Medulla oblongata (tissue), 1 donor: ENCODE results near the gene VWA8.
A peak's percentile ranks its signal among the peaks of the same experiment; 100 is the strongest.
"Not testable (repeated sequence)": the region's sequence is repeated elsewhere in the genome, so short reads cannot be mapped to it uniquely, and the experiment has no call there.

Experiments
- DNase-seq: peaks from one replicate; pipeline ENCODE4 v3.0.0-alpha.2; 2015; ENCODE audit errors: extremely low spot score

VWA8 gene

GRCh38 chr13:41745496-41745895 is 215.4 kb downstream of the VWA8 start:
- DNase-seq, result not testable (repeated sequence)

GRCh38 chr13:41742917-41743552 is 217.9 kb downstream of the VWA8 start:
- DNase-seq, result no peak

GRCh38 chr13:41740479-41740878 is 220.4 kb downstream of the VWA8 start:
- DNase-seq, result no peak

- no peak for DNase-seq
These were observed 238.0 kb downstream of the VWA8 start for GRCh38 chr13:41722684-41723535.

GRCh38 chr13:41720839-41721561 is 239.9 kb downstream of the VWA8 start:
- DNase-seq, result no peak

GRCh38 chr13:41716236-41716635 is 244.7 kb downstream of the VWA8 start:
- DNase-seq, result no peak

GRCh38 chr13:41713405-41713804 is 247.5 kb downstream of the VWA8 start:
- no peak for DNase-seq

- no peak for DNase-seq
These were observed 250.1 kb downstream of the VWA8 start for GRCh38 chr13:41710771-41711170.

- DNase-seq, result no peak
These were observed 251.4 kb downstream of the VWA8 start for GRCh38 chr13:41709511-41709910.

GRCh38 chr13:41708713-41709112 is 252.2 kb downstream of the VWA8 start:
- DNase-seq, result peak; percentile 6

- DNase-seq, result no peak
These were observed 253.6 kb downstream of the VWA8 start for GRCh38 chr13:41707194-41707821.

- DNase-seq, result no peak
These were observed 254.8 kb downstream of the VWA8 start for GRCh38 chr13:41706152-41706551.

GRCh38 chr13:41702540-41702939 is 258.4 kb downstream of the VWA8 start:
- no peak for DNase-seq

- DNase-seq, result no peak
These were observed 259.2 kb downstream of the VWA8 start for GRCh38 chr13:41701676-41702075.

- peak; percentile 10 for DNase-seq
These were observed 260.1 kb downstream of the VWA8 start for GRCh38 chr13:41700790-41701310.

GRCh38 chr13:41699759-41700158 is 261.1 kb downstream of the VWA8 start:
- DNase-seq, result no peak

- DNase-seq, result no peak
These were observed 263.3 kb downstream of the VWA8 start for GRCh38 chr13:41697578-41697977.

GRCh38 chr13:41696163-41697003 is 264.5 kb downstream of the VWA8 start:
- no peak for DNase-seq

GRCh38 chr13:41694545-41695301 is 266.2 kb downstream of the VWA8 start:
- no peak for DNase-seq

- no peak for DNase-seq
These were observed 267.5 kb downstream of the VWA8 start for GRCh38 chr13:41693434-41693833.
